Activated naive CD8-positive, alpha-beta T cell (primary cell): ENCODE data around the gene ARL6IP1.
"Not testable (repeated sequence)": the region's sequence is repeated elsewhere in the genome, so short reads cannot be mapped to it uniquely, and the experiment has no call there.

Source experiments
- H3K27ac Mint-ChIP-seq: one replicate; pipeline ENCODE4 v1.8.0; 2021; ENCODE audit warnings: mixed read lengths
- H3K27me3 Mint-ChIP-seq: one replicate; pipeline ENCODE4 v1.8.0; 2021; ENCODE audit warnings: mixed read lengths
- H3K36me3 Mint-ChIP-seq: one replicate; pipeline ENCODE4 v1.8.0; 2021; ENCODE audit warnings: mixed read lengths
- H3K4me1 Mint-ChIP-seq: one replicate; pipeline ENCODE4 v1.8.0; 2021; ENCODE audit warnings: low read depth, mixed read lengths
- H3K4me3 Mint-ChIP-seq: one replicate; pipeline ENCODE4 v1.8.0; 2021; ENCODE audit warnings: mild to moderate bottlenecking, mixed read lengths
- H3K9me3 Mint-ChIP-seq: one replicate; pipeline ENCODE4 v1.8.0; 2021; ENCODE audit warnings: low read depth, mixed read lengths

ARL6IP1 gene

DNA sequence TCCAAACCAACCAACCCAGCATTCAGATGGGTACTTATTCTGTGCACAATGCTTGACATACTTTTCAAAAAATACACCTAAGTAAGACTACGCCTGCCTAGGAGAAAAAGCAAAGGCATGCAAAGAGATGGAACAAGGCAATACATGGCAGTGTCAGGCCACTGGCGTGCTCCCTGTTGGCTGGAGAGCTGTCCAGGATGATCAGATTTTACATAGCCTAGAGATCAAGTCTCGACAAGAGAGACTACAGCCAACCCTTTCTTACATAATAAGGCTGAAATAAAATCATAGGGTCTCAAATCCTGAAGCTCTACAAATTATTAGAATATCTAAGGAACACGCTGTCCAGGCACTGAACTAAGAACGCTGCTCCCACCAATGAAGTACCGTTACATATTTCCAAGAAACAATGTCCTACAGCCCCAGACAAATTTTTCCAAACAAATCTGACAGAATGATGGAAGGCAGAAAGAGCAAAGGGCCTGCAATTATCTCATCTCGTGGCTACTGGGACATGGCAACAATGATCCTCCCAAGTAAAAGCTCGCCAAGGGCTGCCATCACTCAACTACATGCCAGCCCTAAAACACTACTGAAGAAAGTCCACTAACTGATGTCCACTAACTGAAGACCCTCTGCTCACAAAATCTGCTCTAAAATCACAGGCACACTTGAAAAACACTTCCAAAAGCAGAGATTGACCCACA is 16.3 kb downstream of the ARL6IP1 start:
- H3K4me3 Mint-ChIP-seq, result peak overlapping the region; percentile 99
- H3K4me1 Mint-ChIP-seq, result peaks cover 54% of the 10 kb centered on the region
- H3K36me3 Mint-ChIP-seq, result peaks cover 41% of the 10 kb centered on the region
- no peaks in the 10 kb centered on the region for H3K27me3 Mint-ChIP-seq
- H3K9me3 Mint-ChIP-seq, result no peaks in the 10 kb centered on the region
- H3K27ac Mint-ChIP-seq, result peak overlapping the region; percentile 85

DNA sequence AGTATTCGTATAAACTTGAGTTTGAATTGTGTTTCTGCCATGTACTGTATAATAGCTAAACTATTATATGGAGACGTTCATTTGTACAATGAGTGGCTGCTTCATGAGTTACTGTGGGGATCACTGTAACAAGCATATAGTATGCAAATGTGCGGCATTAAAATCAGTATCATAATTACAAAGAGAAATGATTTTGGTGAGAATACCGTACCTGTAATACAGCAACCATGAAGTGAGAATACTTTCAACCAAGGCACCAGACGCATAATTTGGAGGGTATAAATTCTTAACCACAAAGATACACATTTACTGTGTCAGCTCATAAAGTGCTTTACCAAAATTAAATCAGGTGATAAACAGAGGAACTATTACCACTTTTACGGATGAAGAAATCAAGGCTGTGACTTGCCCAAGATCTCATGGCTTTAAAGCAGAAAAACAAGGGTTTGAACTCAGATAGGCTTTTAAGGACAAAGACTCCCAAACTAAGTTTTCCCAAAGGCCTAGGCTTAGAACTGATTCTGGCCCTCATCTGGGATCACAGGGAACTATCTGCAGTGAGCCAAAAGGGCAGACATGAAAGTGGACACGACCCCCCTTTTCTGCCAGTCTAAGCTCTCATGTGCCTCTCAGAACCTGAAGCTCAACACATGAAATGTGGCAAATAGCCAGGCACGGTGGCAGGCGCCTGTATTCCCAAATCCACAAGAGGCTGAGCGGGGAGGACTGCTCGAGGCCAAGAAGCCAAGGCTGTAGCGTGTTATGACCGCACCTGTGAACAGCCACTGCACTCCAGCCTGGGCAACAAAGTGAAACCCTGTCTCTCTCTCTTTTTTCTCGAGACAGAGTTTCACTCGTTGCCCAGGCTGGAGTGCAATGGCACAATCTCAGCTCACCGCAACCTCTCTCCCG is 17.7 kb downstream of the ARL6IP1 start:
- Mint-ChIP-seq H3K4me1 (peaks cover 49% of the 10 kb centered on the region), H3K27me3 (no peaks in the 10 kb centered on the region), H3K36me3 (peaks cover 32% of the 10 kb centered on the region), H3K4me3 (peak overlapping the region; percentile 20), H3K9me3 (no peaks in the 10 kb centered on the region), H3K27ac (peak overlapping the region; percentile 62)

DNA sequence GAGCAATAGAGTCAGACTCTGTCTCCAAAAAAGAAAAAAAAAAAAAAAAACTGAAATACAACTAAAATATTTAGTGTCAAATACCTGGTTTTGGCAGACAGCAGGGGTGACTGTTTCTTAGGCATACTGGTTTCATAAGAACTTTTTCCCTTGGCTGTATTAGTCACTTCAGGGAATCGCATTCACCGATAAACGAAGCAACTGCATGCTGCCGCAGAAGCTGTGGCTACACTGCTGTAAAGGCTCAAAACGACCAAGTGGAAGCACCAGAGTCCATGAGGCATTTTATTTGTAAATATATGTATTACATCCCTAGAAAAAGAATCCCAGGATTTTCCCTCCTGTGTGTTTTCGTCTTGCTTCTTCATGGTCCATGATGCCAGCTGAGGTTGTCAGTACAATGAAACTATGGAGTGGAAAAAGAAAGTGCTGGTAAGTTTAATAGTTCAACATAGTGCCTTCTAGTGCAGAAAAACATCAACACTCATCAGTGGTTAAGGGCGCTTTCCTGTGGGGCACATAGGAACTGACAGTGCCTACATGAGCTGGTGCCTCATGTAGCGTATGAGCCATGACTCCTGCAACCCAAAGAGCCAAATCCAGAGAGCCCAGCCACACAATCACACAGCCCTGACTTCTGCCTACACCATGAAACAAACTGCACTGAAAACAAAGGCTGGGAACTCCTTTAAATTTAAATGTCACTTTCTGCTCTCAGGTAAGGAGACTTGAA is 18.5 kb downstream of the ARL6IP1 start:
- H3K36me3 Mint-ChIP-seq, result peaks cover 25% of the 10 kb centered on the region
- H3K27me3 Mint-ChIP-seq, result no peaks in the 10 kb centered on the region
- peaks cover 43% of the 10 kb centered on the region for H3K4me1 Mint-ChIP-seq
- no peaks in the 10 kb centered on the region for H3K9me3 Mint-ChIP-seq
- H3K27ac Mint-ChIP-seq, result peak overlapping the region; percentile 62
- H3K4me3 Mint-ChIP-seq, result peak overlapping the region; percentile 20

DNA sequence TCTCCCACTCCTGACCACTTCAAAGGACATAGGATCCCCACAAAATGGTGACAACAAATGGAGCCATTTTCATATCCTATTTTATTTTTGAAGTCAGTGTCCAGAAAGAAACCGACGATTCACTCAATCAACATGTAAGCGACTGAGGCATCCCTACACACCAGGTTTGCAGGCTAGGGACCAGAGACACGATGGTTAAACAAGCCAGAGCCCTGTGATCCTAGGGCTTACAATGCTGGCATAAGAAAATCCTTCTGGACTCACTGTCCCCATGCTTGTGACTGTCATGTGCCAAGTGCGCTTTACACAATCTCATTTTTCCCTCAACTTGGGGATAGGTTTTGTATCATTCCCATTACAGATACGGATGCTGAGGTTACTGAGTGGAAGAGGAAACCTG is 20.1 kb downstream of the ARL6IP1 start:
- not testable (repeated sequence) for H3K4me3 Mint-ChIP-seq, H3K9me3 Mint-ChIP-seq, H3K27ac Mint-ChIP-seq, H3K27me3 Mint-ChIP-seq
- Mint-ChIP-seq H3K4me1 (peaks cover 28% of the 10 kb centered on the region), H3K36me3 (peaks cover 16% of the 10 kb centered on the region)

DNA sequence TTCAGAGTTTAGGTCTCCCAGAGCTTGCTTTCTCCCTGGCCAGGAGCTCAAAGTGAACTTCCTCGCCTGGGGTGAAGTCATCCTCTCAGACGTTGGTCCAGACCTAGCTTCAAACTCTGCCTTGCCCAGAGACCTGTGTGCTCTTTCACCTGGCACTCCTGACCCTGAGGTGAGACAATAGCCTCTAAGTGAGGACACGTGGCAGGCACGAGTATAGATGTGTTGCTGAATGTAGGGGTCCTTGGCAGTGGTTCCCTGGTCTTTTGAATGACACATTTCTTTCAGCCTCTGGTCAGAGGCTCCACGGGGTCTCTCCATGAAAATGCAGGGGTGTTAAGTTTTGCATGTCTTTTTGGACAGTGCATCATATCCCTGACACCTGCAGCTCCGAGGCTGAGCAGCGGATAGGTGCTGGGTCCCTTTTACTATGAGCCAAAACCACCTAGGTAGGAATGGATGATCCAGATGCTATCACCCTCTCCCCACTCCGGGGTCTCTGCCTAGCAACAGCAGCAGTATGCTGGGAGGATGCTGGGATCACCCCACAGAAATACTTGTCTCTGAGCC is 20.8 kb downstream of the ARL6IP1 start:
- H3K4me1 Mint-ChIP-seq, result peaks cover 21% of the 10 kb centered on the region
- not testable (repeated sequence) for H3K9me3 Mint-ChIP-seq, H3K4me3 Mint-ChIP-seq, H3K27me3 Mint-ChIP-seq, H3K27ac Mint-ChIP-seq
- peaks cover 13% of the 10 kb centered on the region for H3K36me3 Mint-ChIP-seq

DNA sequence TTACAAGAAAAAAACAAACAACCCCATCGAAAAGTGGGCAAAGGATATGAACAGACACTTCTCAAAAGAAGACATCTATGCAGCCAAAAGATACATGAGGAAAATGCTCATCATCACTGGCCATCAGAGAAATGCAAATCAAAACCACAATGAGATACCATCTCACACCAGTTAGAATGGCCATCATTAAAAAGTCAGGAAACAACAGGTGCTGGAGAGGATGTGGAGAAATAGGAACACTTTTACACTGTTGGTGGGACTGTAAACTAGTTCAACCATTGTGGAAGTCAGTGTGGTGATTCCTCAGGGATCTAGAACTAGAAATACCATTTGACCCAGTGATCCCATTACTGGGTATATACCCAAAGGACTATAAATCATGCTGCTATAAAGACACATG is 23.7 kb downstream of the ARL6IP1 start:
- H3K4me3 Mint-ChIP-seq, H3K27ac Mint-ChIP-seq, H3K9me3 Mint-ChIP-seq, H3K36me3 Mint-ChIP-seq, H3K4me1 Mint-ChIP-seq, H3K27me3 Mint-ChIP-seq: not testable (repeated sequence)

DNA sequence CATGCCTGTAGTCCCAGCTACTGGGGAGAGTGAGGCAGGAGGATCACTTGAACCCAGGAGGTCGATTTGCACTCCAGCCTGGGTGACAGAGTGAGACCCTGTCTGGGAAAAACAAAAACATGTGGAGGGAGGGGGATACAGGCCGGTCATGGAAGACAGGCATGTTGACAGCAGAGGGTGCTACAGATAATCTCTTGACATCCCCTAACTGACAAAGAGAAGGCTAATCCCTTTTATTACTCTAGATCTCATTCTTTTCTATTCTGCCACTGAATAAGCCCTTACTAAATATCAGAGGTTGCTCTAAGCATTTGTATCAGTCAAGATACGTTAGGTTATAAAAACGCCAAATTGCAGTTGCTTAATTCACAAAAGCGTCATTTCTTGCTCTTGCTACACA is 25.0 kb downstream of the ARL6IP1 start:
- not testable (repeated sequence) for H3K27ac Mint-ChIP-seq, H3K9me3 Mint-ChIP-seq, H3K4me1 Mint-ChIP-seq, H3K4me3 Mint-ChIP-seq, H3K27me3 Mint-ChIP-seq, H3K36me3 Mint-ChIP-seq

DNA sequence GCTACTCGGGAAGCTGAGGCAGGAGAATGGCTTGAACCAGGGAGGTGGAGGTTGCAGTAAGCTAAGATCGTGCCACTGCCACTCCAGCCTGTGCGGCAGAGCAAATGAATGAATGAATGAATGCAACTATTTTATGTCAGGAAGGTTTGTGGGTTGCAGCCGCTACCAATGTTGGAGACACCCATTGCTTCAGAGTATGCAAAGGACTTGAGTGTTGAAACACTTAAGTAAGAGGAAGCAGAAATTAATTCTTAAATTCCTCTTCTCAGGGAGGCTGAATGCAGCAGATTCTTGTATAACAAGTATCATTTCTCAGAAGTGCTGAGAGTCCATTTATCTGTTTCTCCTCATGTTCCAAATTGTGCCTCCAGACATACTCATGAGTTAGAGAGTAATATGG is 26.7 kb downstream of the ARL6IP1 start:
- not testable (repeated sequence) for H3K27me3 Mint-ChIP-seq, H3K36me3 Mint-ChIP-seq, H3K9me3 Mint-ChIP-seq, H3K27ac Mint-ChIP-seq, H3K4me3 Mint-ChIP-seq, H3K4me1 Mint-ChIP-seq

DNA sequence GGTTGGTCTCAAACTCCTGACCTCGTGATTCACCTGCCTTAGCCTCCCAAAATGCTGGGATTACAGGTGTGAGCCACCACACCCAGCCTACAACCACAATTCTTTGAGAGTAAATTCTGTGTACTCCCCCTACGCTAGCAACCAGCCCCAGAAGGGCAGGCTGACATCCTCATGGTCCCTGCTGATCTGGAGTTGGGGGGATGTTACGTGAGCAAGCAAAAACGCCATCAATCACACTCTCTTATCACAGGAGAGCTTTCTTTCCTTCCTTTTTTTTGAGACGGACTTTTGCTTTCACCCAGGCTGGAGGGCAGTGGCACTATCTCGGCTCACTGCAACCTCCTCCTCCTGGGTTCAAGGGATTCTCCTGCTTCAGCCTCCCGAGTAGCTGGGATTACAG is 29.2 kb downstream of the ARL6IP1 start:
- H3K4me3 Mint-ChIP-seq, H3K27me3 Mint-ChIP-seq, H3K9me3 Mint-ChIP-seq, H3K36me3 Mint-ChIP-seq, H3K4me1 Mint-ChIP-seq, H3K27ac Mint-ChIP-seq: not testable (repeated sequence)

DNA sequence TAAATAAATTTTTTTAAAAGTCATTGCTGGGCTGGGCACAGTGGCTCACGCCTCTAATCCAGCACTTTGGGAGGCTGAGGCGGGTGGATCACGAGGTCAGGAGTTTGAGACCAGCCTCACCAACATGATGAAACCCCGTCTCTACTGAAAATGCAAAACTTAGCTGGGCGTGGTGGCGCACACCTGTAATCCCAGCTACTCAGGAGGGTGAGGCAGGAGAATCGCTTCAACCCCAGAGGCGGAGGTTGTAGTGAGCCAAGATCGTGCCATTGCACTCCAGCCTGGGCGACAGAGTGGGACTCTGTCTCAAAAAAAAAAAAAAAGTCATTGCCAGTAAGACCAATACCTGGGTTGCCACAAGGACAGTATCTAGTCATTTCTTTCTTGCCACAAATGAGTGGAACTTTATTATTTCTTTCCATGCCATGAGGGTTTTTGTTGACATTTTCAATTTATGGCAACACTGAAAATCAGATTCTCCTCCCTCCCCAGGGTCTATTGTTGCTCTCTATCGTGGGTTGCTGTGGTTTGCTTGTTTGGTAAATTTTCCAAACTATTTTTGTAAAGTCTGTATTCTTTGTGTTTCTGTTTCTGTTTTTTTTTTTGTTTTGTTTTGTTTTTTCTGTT is 30.9 kb downstream of the ARL6IP1 start:
- not testable (repeated sequence) for H3K27ac Mint-ChIP-seq, H3K9me3 Mint-ChIP-seq, H3K4me1 Mint-ChIP-seq, H3K27me3 Mint-ChIP-seq, H3K4me3 Mint-ChIP-seq, H3K36me3 Mint-ChIP-seq

DNA sequence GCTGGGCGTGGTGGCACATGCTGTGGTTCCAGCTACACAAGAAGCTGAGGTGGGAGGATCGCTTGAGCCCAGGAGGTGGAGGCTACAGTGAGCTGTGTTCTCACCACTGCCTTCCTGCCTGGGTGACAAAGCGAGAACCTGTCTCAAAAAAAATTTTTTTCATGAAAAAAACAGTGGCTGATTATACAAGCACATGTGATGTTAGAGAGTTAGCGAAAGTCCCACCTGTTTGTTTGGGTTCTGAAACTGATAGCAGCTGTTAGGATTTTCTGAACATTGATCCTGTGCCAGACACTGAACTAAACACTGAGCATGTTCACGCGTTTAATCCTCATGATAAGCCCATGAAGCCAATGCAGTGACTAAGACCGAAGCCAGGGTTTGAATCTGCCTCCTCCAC is 34.1 kb downstream of the ARL6IP1 start:
- not testable (repeated sequence) for H3K4me1 Mint-ChIP-seq, H3K27ac Mint-ChIP-seq

DNA sequence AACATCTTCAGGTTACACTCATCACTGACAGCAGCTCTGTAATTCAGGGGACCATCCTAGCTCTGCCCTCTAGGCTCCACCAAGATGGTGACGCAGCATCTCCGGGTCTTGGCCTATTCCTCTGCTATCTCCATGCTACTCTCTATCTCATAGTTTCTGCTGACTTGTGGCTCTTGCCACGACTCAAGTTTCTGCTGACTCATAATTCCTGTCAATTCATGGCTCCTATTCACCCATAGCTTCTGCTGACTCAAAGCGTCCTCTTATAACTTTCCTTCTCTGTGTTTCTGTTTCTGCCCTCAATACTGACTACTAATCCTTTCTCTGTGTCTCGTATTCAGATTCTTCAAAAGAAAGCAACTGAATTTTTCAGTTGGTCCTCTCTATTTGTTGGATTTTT is 38.6 kb downstream of the ARL6IP1 start:
- H3K27me3 Mint-ChIP-seq, H3K4me3 Mint-ChIP-seq, H3K9me3 Mint-ChIP-seq, H3K27ac Mint-ChIP-seq, H3K36me3 Mint-ChIP-seq, H3K4me1 Mint-ChIP-seq: not testable (repeated sequence)

More for the DNA sequence above, 34.1 kb downstream of the ARL6IP1 start:
- not testable (repeated sequence) for H3K27me3 Mint-ChIP-seq, H3K9me3 Mint-ChIP-seq, H3K4me3 Mint-ChIP-seq, H3K36me3 Mint-ChIP-seq

DNA sequence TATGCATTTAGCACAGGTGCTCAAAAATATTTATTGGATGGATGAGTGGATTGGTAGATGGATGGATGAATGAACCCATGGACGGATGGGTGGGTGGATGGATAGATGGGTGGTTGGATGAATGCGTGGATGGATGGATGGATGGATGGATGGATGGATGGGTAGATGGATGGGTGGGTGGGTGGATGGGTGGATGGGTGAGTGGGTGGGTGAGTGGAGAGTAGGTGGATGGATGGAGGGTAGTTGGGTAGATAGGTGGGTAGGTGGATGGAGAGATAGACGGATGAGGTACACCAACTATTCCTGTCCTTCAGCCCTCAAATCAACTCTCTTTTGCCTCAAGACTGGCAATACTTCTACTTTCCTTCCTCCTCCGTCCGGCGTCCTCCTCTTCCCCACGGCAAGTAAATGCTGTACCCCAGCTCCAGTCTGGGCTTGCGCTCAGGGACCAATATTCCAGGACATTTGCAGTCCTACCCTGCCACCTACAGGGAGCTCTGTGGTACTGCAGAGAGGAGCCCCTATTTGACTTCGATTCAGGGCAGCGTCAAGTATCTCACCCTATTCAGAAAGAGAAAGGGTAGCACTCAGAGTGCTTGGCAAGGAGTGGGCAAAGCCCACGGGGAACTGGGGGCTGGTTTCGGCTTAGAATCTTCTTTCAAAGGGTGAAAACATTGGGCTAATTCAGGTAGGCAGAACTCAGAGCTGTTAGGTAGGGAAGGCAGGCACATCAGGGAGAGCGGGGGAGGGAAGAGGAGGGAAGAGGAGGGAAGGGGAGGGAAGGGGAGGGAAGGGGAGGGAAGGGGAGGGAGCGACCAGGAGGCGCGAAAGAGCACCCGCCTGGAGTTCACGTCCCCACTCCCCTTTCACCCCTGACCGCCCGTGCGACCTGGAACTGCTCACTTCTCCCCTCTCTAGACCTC is 41.5 kb downstream of the ARL6IP1 start:
- H3K9me3 Mint-ChIP-seq, H3K27me3 Mint-ChIP-seq, H3K27ac Mint-ChIP-seq, H3K36me3 Mint-ChIP-seq, H3K4me3 Mint-ChIP-seq: not testable (repeated sequence)
- peaks cover 21% of the 10 kb centered on the region for H3K4me1 Mint-ChIP-seq
